PC-9 (cell line): ENCODE measurements around the gene TMEM74B. TPM values are rescaled to one million over a fixed set of nuclear protein-coding genes. Genes with fewer than 3 reads are reported as not detected.

Experiments
- BruUV-seq: library from RNA; stranded (reverse); fragments of 400-500 nt; replicated peaks from 2 replicates; lab custom pipeline; 2021; lab: Mats Ljungman, UMichigan
- CTCF ChIA-PET: fragments of 300-600 bp; sonication (Branson Sonifier 250); formaldehyde crosslinking; loops from one replicate; lab custom pipeline; 2022; ENCODE audit warnings: antibody characterized with exemption; lab: Charles Lee
- POLR2A ChIA-PET: fragments of 300-600 bp; sonication (Branson Sonifier 250); formaldehyde crosslinking; loops from one replicate; lab custom pipeline; 2022; ENCODE audit warnings: antibody characterized with exemption; ENCODE audit not compliant: unreplicated experiment; lab: Charles Lee
- DNase-seq, 2 experiments: peaks; one replicate each; pipeline versions ENCODE4 v3.0.0 to v3.0.0-alpha.2; 2015 to 2022; ENCODE audit warnings: mixed read lengths in 1 of 2
- H2AFZ ChIP-seq: fragments of 200-600 bp; sonication (generic); 2 replicates; pipeline ENCODE4 v1.8.1; 2017; ENCODE audit warnings: antibody characterized with exemption
- H3F3A ChIP-seq: fragments of 200-600 bp; sonication (generic); 2 replicates; pipeline ENCODE4 v1.8.1; 2017; ENCODE audit warnings: antibody characterized with exemption, mild to moderate bottlenecking, low read depth; ENCODE audit not compliant: insufficient read depth
- H3K27ac ChIP-seq: fragments of 200-600 bp; sonication (generic); 2 replicates; pipeline ENCODE4 v1.6.1; 2016; ENCODE audit warnings: mixed run types
- H3K27me3 ChIP-seq: fragments of 200-600 bp; sonication (generic); 2 replicates; pipeline ENCODE4 v1.6.1; 2016; ENCODE audit warnings: low read depth, mixed run types; ENCODE audit not compliant: insufficient read depth
- H3K36me3 ChIP-seq: fragments of 200-600 bp; sonication (generic); 2 replicates; pipeline ENCODE4 v1.6.1; 2016; ENCODE audit warnings: low read depth, mixed run types
- H3K4me1 ChIP-seq: fragments of 200-600 bp; sonication (generic); replicated peaks from 2 replicates; pipeline ENCODE4 v1.6.1; 2016; ENCODE audit warnings: mixed run types; ENCODE audit not compliant: insufficient read depth
- H3K4me2 ChIP-seq: fragments of 200-600 bp; sonication (generic); 2 replicates; pipeline ENCODE4 v1.6.1; 2017; ENCODE audit warnings: mixed run types
- H3K4me3 ChIP-seq: fragments of 200-600 bp; sonication (generic); 2 replicates; pipeline ENCODE4 v1.6.1; 2016; ENCODE audit warnings: mixed run types
- H3K79me2 ChIP-seq: fragments of 200-600 bp; sonication (generic); 2 replicates; pipeline ENCODE4 v1.6.1; 2017; ENCODE audit warnings: low read depth, mixed run types
- H3K9me2 ChIP-seq: fragments of 200-600 bp; sonication (generic); 2 replicates; pipeline ENCODE4 v1.8.1; 2017; ENCODE audit warnings: mild to moderate bottlenecking; ENCODE audit not compliant: insufficient read depth
- H3K9me3 ChIP-seq: fragments of 200-600 bp; sonication (generic); 2 replicates; pipeline ENCODE4 v1.8.1; 2016; ENCODE audit warnings: low read depth; ENCODE audit not compliant: insufficient read depth
- H4K20me1 ChIP-seq: fragments of 200-600 bp; sonication (generic); 2 replicates; pipeline ENCODE4 v1.8.1; 2017; ENCODE audit not compliant: insufficient read depth
- CTCF ChIP-seq: fragments of 200-600 bp; sonication (generic); conservative IDR thresholded peaks from 2 replicates; pipeline ENCODE4 v1.6.1; 2017; ENCODE audit warnings: mixed run types, antibody characterized with exemption, mild to moderate bottlenecking, moderate library complexity
- EZH2 ChIP-seq: fragments of 200-600 bp; sonication (generic); IDR thresholded peaks from 2 replicates; pipeline ENCODE4 v1.8.0; 2017; ENCODE audit warnings: antibody characterized with exemption, low read depth
- intact Hi-C: fragments of 100-400 bp; cut with micrococcal nuclease; formaldehyde crosslinking; loops from one replicate; pipeline ENCODE4 v1.10.0; 2022; ENCODE audit not compliant: unreplicated experiment
- total RNA-seq: library from RNA; stranded (reverse); gene quantifications from 2 replicates; pipeline ENCODE4 v1.2.3, GENCODE V29; 2021

The TMEM74B gene
- total RNA-seq, 1 experiment from 2014 or later, result 0.44 TPM

GRCh38 chr20:1182106-1182505 is 2.7 kb downstream of the TMEM74B start:
- no TSS peak for BruUV-seq
- POLR2A ChIA-PET, result no interaction called here

DNA sequence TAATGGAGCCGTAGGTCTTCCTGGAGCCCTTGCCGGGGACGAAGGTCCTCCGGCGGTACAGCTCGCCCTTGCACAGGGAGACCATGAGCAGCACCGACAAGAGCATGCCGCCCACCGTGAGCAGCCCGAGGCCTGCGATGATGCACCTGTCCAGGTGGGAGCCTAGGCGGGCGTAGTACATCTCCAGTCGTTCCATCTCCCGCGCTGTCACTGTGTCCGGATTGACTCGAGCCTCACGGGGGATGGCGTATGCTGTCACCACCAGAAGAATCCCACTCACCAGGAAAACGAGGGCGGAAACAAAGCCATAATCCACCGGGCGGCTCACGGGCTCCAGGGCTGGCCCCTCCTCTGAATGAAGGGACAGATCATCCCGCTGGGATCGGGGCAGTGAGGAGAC is 3.8 kb downstream of the TMEM74B start:
- Histone ChIP-seq H3K79me2 (no peaks in the 10 kb centered on the region), H4K20me1 (no peaks in the 10 kb centered on the region; the same call in 1 of the 2 replicates), H3K27ac (no peak overlapping the region), H3K4me3 (no peak overlapping the region), H3K4me2 (no peak overlapping the region), H3K27me3 (peaks cover 15% of the 10 kb centered on the region), H2AFZ (no peak overlapping the region), H3K36me3 (no peaks in the 10 kb centered on the region), H3K9me2 (no peaks in the 10 kb centered on the region), H3F3A (no peaks in the 10 kb centered on the region), H3K4me1 (no peaks in the 10 kb centered on the region), H3K9me3 (no peaks in the 10 kb centered on the region)
- ChIA-PET CTCF (interaction anchor here (0.6 kb wide), 1 partner anchor 139 kb away, joined by 3 read pairs; no protein-coding TSS in a partner anchor), POLR2A (no interaction called here)
- BruUV-seq, result no TSS peak
- TF ChIP-seq CTCF (no peak), EZH2 (no peak)
- DNase-seq, result no peak
- intact Hi-C loops, result no loop called here

More at GRCh38 chr20:1182106-1182505, 2.7 kb downstream of the TMEM74B start:
- TF ChIP-seq EZH2 (no peak), CTCF (no peak)
- H3K27me3 ChIP-seq, result peaks cover 17% of the 10 kb centered on the region
- H3F3A ChIP-seq, result no peaks in the 10 kb centered on the region
- H3K4me1 ChIP-seq, result no peaks in the 10 kb centered on the region
- no peaks in the 10 kb centered on the region for H3K79me2 ChIP-seq
- no peak for DNase-seq
- H4K20me1 ChIP-seq, result no peaks in the 10 kb centered on the region; the same call in 1 of the 2 replicates
- H3K4me3 ChIP-seq, result no peak overlapping the region
- no peaks in the 10 kb centered on the region for H3K9me3 ChIP-seq
- H3K4me2 ChIP-seq, result no peak overlapping the region
- H3K9me2 ChIP-seq, result no peaks in the 10 kb centered on the region
- intact Hi-C loops, result no loop called here
- no peak overlapping the region for H3K27ac ChIP-seq
- CTCF ChIA-PET, result no interaction called here
- H2AFZ ChIP-seq, result no peak overlapping the region
- H3K36me3 ChIP-seq, result no peaks in the 10 kb centered on the region

GRCh38 chr20:1178623-1179022 is 6.2 kb downstream of the TMEM74B start:
- no peaks in the 10 kb centered on the region for H3K36me3 ChIP-seq
- H3K4me2 ChIP-seq, result no peak overlapping the region
- no peaks in the 10 kb centered on the region for H3K9me2 ChIP-seq
- no peaks in the 10 kb centered on the region for H3K9me3 ChIP-seq
- no peak overlapping the region for H3K4me3 ChIP-seq
- H3K27me3 ChIP-seq, result no peaks in the 10 kb centered on the region
- TF ChIP-seq EZH2 (no peak), CTCF (no peak)
- no peaks in the 10 kb centered on the region for H3K79me2 ChIP-seq
- DNase-seq, result no peak
- no peaks in the 10 kb centered on the region for H3K4me1 ChIP-seq
- intact Hi-C loops, result no loop called here
- H4K20me1 ChIP-seq, result no peaks in the 10 kb centered on the region; the same call in 1 of the 2 replicates
- H2AFZ ChIP-seq, result no peak overlapping the region
- CTCF ChIA-PET, result no interaction called here
- no peaks in the 10 kb centered on the region for H3F3A ChIP-seq
- POLR2A ChIA-PET, result no interaction called here
- no TSS peak for BruUV-seq
- no peak overlapping the region for H3K27ac ChIP-seq
